ENCODE results near the gene SLC7A1.

SLC7A1 gene

GRCh38 chr13:29489650-29490560 is 105.6 kb downstream of the SLC7A1 start:
- DNase-seq (ENCODE audit: low read depth): no peak

GRCh38 chr13:29487466-29488454 is 107.7 kb downstream of the SLC7A1 start:
- DNase-seq (ENCODE audit: low read depth): no peak

GRCh38 chr13:29486551-29486950 is 108.9 kb downstream of the SLC7A1 start:
- no peak for DNase-seq (ENCODE audit: low read depth)

- DNase-seq (ENCODE audit: low read depth): no peak
Observed at GRCh38 chr13:29484796-29485195, 110.7 kb downstream of the SLC7A1 start.

GRCh38 chr13:29484236-29484635 is 111.3 kb downstream of the SLC7A1 start:
- DNase-seq (ENCODE audit: low read depth): no peak

- DNase-seq (ENCODE audit: low read depth): no peak
Observed at GRCh38 chr13:29483623-29484022, 111.9 kb downstream of the SLC7A1 start.

- DNase-seq (ENCODE audit: low read depth): no peak
Observed at GRCh38 chr13:29483211-29483610, 112.3 kb downstream of the SLC7A1 start.

GRCh38 chr13:29482504-29482903 is 113.0 kb downstream of the SLC7A1 start:
- DNase-seq (ENCODE audit: low read depth): no peak

- no peak for DNase-seq (ENCODE audit: low read depth)
Observed at GRCh38 chr13:29481603-29482002, 113.9 kb downstream of the SLC7A1 start.

- DNase-seq (ENCODE audit: low read depth): no peak
Observed at GRCh38 chr13:29480893-29481525, 114.5 kb downstream of the SLC7A1 start.

GRCh38 chr13:29479716-29480492 is 115.6 kb downstream of the SLC7A1 start:
- DNase-seq (ENCODE audit: low read depth): no peak

- no peak for DNase-seq (ENCODE audit: low read depth)
Observed at GRCh38 chr13:29476046-29476445, 119.4 kb downstream of the SLC7A1 start.

GRCh38 chr13:29474991-29475390 is 120.5 kb downstream of the SLC7A1 start:
- no peak for DNase-seq (ENCODE audit: low read depth)

GRCh38 chr13:29473166-29473565 is 122.3 kb downstream of the SLC7A1 start:
- no peak for DNase-seq (ENCODE audit: low read depth)

GRCh38 chr13:29472332-29472961 is 123.0 kb downstream of the SLC7A1 start:
- DNase-seq (ENCODE audit: low read depth): peak; percentile 10

- no peak for DNase-seq (ENCODE audit: low read depth)
Observed at GRCh38 chr13:29471551-29471950, 123.9 kb downstream of the SLC7A1 start.

GRCh38 chr13:29465741-29466293 is 129.7 kb downstream of the SLC7A1 start:
- no peak for DNase-seq (ENCODE audit: low read depth)

GRCh38 chr13:29464105-29464679 is 131.3 kb downstream of the SLC7A1 start:
- no peak for DNase-seq (ENCODE audit: low read depth)

GRCh38 chr13:29459813-29460355 is 135.6 kb downstream of the SLC7A1 start:
- no peak for DNase-seq (ENCODE audit: low read depth)
